Body of pancreas (tissue), 4 donors: Measurements from ENCODE around the gene SMYD4.

Experiments
- POLR2A ChIP-seq, 3 donors: fragments of 450-650 bp; IDR thresholded peaks; one replicate each; pipeline ENCODE4 v1.6.1; 2016; ENCODE audit warnings: antibody characterized with exemption in 3 of 3, mild to moderate bottlenecking in 2 of 3
- TF ChIP-seq, protein P1 (sequence below), 7 experiments: fragments of 450-650 bp in 4 of 7; fragments of 200-600 bp in 3 of 7; sonication (generic) in 3 of 7; IDR thresholded peaks; one replicate each; pipeline ENCODE4 v1.5.1; 2016 to 2019; ENCODE audit warnings: antibody characterized with exemption in 7 of 7

- TF ChIP-seq, protein P1, sequence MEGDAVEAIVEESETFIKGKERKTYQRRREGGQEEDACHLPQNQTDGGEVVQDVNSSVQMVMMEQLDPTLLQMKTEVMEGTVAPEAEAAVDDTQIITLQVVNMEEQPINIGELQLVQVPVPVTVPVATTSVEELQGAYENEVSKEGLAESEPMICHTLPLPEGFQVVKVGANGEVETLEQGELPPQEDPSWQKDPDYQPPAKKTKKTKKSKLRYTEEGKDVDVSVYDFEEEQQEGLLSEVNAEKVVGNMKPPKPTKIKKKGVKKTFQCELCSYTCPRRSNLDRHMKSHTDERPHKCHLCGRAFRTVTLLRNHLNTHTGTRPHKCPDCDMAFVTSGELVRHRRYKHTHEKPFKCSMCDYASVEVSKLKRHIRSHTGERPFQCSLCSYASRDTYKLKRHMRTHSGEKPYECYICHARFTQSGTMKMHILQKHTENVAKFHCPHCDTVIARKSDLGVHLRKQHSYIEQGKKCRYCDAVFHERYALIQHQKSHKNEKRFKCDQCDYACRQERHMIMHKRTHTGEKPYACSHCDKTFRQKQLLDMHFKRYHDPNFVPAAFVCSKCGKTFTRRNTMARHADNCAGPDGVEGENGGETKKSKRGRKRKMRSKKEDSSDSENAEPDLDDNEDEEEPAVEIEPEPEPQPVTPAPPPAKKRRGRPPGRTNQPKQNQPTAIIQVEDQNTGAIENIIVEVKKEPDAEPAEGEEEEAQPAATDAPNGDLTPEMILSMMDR (IDR thresholded peaks at IDR 0.05), result no peak
- no peak for TF ChIP-seq POLR2A (IDR thresholded peaks at IDR 0.05)
Observed at GRCh38 chr17:1853698-1854097, 24.0 kb upstream of the SMYD4 start.
